ENCODE data around the gene PIM2. TPM values are rescaled to one million over a fixed set of nuclear protein-coding genes. Genes with fewer than 3 reads are reported as not detected.

The PIM2 gene
- total RNA-seq = 100 to 1,000 TPM; 213 to 219 TPM

- Mint-ChIP-seq H3K27ac (peak within 1 kb of the TSS; percentile 96), H3K27me3 (peaks cover 10% of the 10 kb centered on the region), H3K36me3 (peaks cover 64% of the 10 kb centered on the region), H3K9me3 (no peaks in the 10 kb centered on the region), H3K4me3 (peak within 1 kb of the TSS; percentile 90), H3K4me1 (peaks cover 39% of the 10 kb centered on the region)
- peak; percentile 90 for DNase-seq
These were observed at the start of gene PIM2 for GRCh38 chrX:48918643-48919340. Gene PIM2, minus strand, starts transcription at chrX:48919024. Its CDS starts 190 bp downstream, at chrX:48918834.

- H3K27me3 Mint-ChIP-seq = no peaks in the 10 kb centered on the region
- H3K4me3 Mint-ChIP-seq = no peak overlapping the region
- no peak overlapping the region for H3K27ac Mint-ChIP-seq
- no peaks in the 10 kb centered on the region for H3K36me3 Mint-ChIP-seq
- peaks cover 12% of the 10 kb centered on the region for H3K4me1 Mint-ChIP-seq
- DNase-seq = no peak
- no peaks in the 10 kb centered on the region for H3K9me3 Mint-ChIP-seq
These were observed 49.6 kb upstream of the PIM2 start for GRCh38 chrX:48968377-48968776.

GRCh38 chrX:48966796-48967579 is 48.2 kb upstream of the PIM2 start:
- no peaks in the 10 kb centered on the region for H3K9me3 Mint-ChIP-seq
- DNase-seq = no peak
- H3K27me3 Mint-ChIP-seq = no peaks in the 10 kb centered on the region
- H3K36me3 Mint-ChIP-seq = no peaks in the 10 kb centered on the region
- H3K4me3 Mint-ChIP-seq = no peak overlapping the region
- peaks cover 2% of the 10 kb centered on the region for H3K4me1 Mint-ChIP-seq
- H3K27ac Mint-ChIP-seq = no peak overlapping the region

- H3K9me3 Mint-ChIP-seq = no peaks in the 10 kb centered on the region
- H3K36me3 Mint-ChIP-seq = no peaks in the 10 kb centered on the region
- H3K4me3 Mint-ChIP-seq = no peak overlapping the region
- no peak overlapping the region for H3K27ac Mint-ChIP-seq
- no peak for DNase-seq
- H3K4me1 Mint-ChIP-seq = no peaks in the 10 kb centered on the region
- H3K27me3 Mint-ChIP-seq = no peaks in the 10 kb centered on the region
These were observed 47.1 kb upstream of the PIM2 start for GRCh38 chrX:48965959-48966358.

GRCh38 chrX:48961585-48962091 is 42.8 kb upstream of the PIM2 start:
- DNase-seq = no peak
- Mint-ChIP-seq H3K9me3 (no peaks in the 10 kb centered on the region), H3K4me3 (no peak overlapping the region), H3K27ac (no peak overlapping the region), H3K27me3 (no peaks in the 10 kb centered on the region), H3K4me1 (peaks cover 9% of the 10 kb centered on the region), H3K36me3 (peaks cover 4% of the 10 kb centered on the region)

GRCh38 chrX:48960291-48960690 is 41.5 kb upstream of the PIM2 start:
- H3K4me1 Mint-ChIP-seq = peaks cover 19% of the 10 kb centered on the region
- peak overlapping the region; percentile 83 for H3K27ac Mint-ChIP-seq
- no peak for DNase-seq
- no peak overlapping the region for H3K4me3 Mint-ChIP-seq
- H3K27me3 Mint-ChIP-seq = no peaks in the 10 kb centered on the region
- H3K9me3 Mint-ChIP-seq = no peaks in the 10 kb centered on the region
- H3K36me3 Mint-ChIP-seq = peaks cover 11% of the 10 kb centered on the region

- H3K27me3 Mint-ChIP-seq = no peaks in the 10 kb centered on the region
- no peak for DNase-seq
These were observed 39.8 kb upstream of the PIM2 start for GRCh38 chrX:48958635-48959094.

GRCh38 chrX:48957827-48958634 is 39.2 kb upstream of the PIM2 start:
- Mint-ChIP-seq H3K4me1 (peaks cover 38% of the 10 kb centered on the region), H3K9me3 (no peaks in the 10 kb centered on the region), H3K4me3 (peak overlapping the region; percentile 99), H3K27ac (peak overlapping the region; percentile 100), H3K27me3 (no peaks in the 10 kb centered on the region), H3K36me3 (peaks cover 25% of the 10 kb centered on the region)
- peak; percentile 92 for DNase-seq

More at GRCh38 chrX:48958635-48959094, 39.8 kb upstream of the PIM2 start:
- Mint-ChIP-seq H3K4me3 (peak overlapping the region; percentile 99), H3K9me3 (no peaks in the 10 kb centered on the region), H3K4me1 (peaks cover 31% of the 10 kb centered on the region), H3K27ac (peak overlapping the region; percentile 83), H3K36me3 (peaks cover 21% of the 10 kb centered on the region)

- peaks cover 39% of the 10 kb centered on the region for H3K4me1 Mint-ChIP-seq
- peak; percentile 79 for DNase-seq
- H3K27ac Mint-ChIP-seq = peak within 1 kb of the TSS; percentile 100
- H3K9me3 Mint-ChIP-seq = no peaks in the 10 kb centered on the region
- no peaks in the 10 kb centered on the region for H3K27me3 Mint-ChIP-seq
- peaks cover 25% of the 10 kb centered on the region for H3K36me3 Mint-ChIP-seq
- H3K4me3 Mint-ChIP-seq = peak within 1 kb of the TSS; percentile 99
These were observed 38.6 kb upstream of the PIM2 start, which contains the start of gene OTUD5 for GRCh38 chrX:48957477-48957826. Gene OTUD5, minus strand, starts transcription at chrX:48957607. Its CDS starts 37 bp downstream, at chrX:48957570.

GRCh38 chrX:48956728-48957414 is 38.0 kb upstream of the PIM2 start:
- Mint-ChIP-seq H3K4me3 (peak overlapping the region; percentile 85), H3K9me3 (no peaks in the 10 kb centered on the region), H3K27me3 (no peaks in the 10 kb centered on the region), H3K36me3 (peaks cover 25% of the 10 kb centered on the region), H3K27ac (peak overlapping the region; percentile 88), H3K4me1 (peaks cover 44% of the 10 kb centered on the region)
- peak; percentile 59 for DNase-seq

- no peaks in the 10 kb centered on the region for H3K9me3 Mint-ChIP-seq
- H3K27me3 Mint-ChIP-seq = no peaks in the 10 kb centered on the region
- no peak for DNase-seq
- peaks cover 30% of the 10 kb centered on the region for H3K4me1 Mint-ChIP-seq
- peaks cover 13% of the 10 kb centered on the region for H3K36me3 Mint-ChIP-seq
- H3K27ac Mint-ChIP-seq = no peak overlapping the region
- no peak overlapping the region for H3K4me3 Mint-ChIP-seq
These were observed 29.8 kb upstream of the PIM2 start for GRCh38 chrX:48948589-48948988.

GRCh38 chrX:48945517-48946348 is 26.9 kb upstream of the PIM2 start:
- Mint-ChIP-seq H3K4me1 (peaks cover 41% of the 10 kb centered on the region), H3K36me3 (peaks cover 29% of the 10 kb centered on the region), H3K9me3 (peaks cover 2% of the 10 kb centered on the region), H3K4me3 (peak overlapping the region; percentile 14), H3K27ac (peak overlapping the region; percentile 75), H3K27me3 (no peaks in the 10 kb centered on the region)
- no peak for DNase-seq

GRCh38 chrX:48942895-48943294 is 24.1 kb upstream of the PIM2 start:
- Mint-ChIP-seq H3K4me1 (peaks cover 62% of the 10 kb centered on the region), H3K27me3 (no peaks in the 10 kb centered on the region), H3K27ac (peak overlapping the region; percentile 99), H3K9me3 (peaks cover 2% of the 10 kb centered on the region), H3K4me3 (peak overlapping the region; percentile 57), H3K36me3 (peaks cover 39% of the 10 kb centered on the region)
- DNase-seq = no peak

All from activated naive CD8-positive, alpha-beta T cell treated with anti-CD3 and anti-CD28 coated beads for 36 hours (primary cell).